HepG2 (cell line): ENCODE measurements around the gene FRMD5. TPM values are rescaled to one million over a fixed set of nuclear protein-coding genes. Genes with fewer than 3 reads are reported as not detected.

Experiments
- ATAC-seq: fragments of 200-7000 bp; cut with Tn5 transposase; 3 replicates; pipeline ENCODE4 v1.9.1; 2020; ENCODE audit warnings: mild to moderate bottlenecking, moderate library complexity
- BruUV-seq: library from RNA; stranded (reverse); fragments of 400-500 nt; replicated peaks from 2 replicates; lab custom pipeline; 2021; lab: Mats Ljungman, UMichigan
- CTCF ChIA-PET: fragments of 300-600 bp; formaldehyde crosslinking; extraction: SDS; loops from one replicate; lab custom pipeline; 2021; ENCODE audit warnings: low total read pairs, inconsistent platforms, low intra/inter-chr PET ratio; lab: Yijun Ruan, JAX
- POLR2A ChIA-PET: fragments of 350-600 bp; sonication (Branson Sonifier 250); formaldehyde crosslinking; loops from one replicate; lab custom pipeline; 2020; ENCODE audit warnings: antibody characterized with exemption, inconsistent platforms; lab: Yijun Ruan, JAX
- DNase-seq: peaks from one replicate; pipeline ENCODE4 v3.0.0-alpha.2; 2015; ENCODE audit warnings: low spot score
- FAIRE-seq: peaks from 3 replicates; lab custom pipeline; 2011; peaks lifted over from hg19 to GRCh38; lab: Jason Lieb, UNC
- H2AFZ ChIP-seq: one replicate; pipeline ENCODE4 v1.6.1; 2011; ENCODE audit warnings: low read length, inconsistent platforms
- H3K27ac ChIP-seq: fragments of 300-600 bp; 3 replicates; pipeline ENCODE4 v1.8.0; 2011; ENCODE audit warnings: mixed run types, mild to moderate bottlenecking, mixed read lengths, low read length, inconsistent platforms; ENCODE audit not compliant: insufficient read depth; ENCODE audit errors: extremely low read length
- H3K27me3 ChIP-seq, 2 experiments: fragments of 200-600 bp in 1 of 2; 2 replicates in 1 of 2; 3 replicates in 1 of 2; pipeline versions ENCODE4 v1.6.0 to v1.8.0; 2011; ENCODE audit warnings: low read length in 2 of 2, mild to moderate bottlenecking in 2 of 2, moderate library complexity in 2 of 2, inconsistent platforms in 1 of 2; ENCODE audit not compliant: insufficient read depth in 2 of 2, control insufficient read depth in 1 of 2
- H3K36me3 ChIP-seq, 2 experiments: fragments of 200-600 bp in 1 of 2; replicated peaks in 1 of 2; 2 replicates in 1 of 2; 3 replicates in 1 of 2; pipeline versions ENCODE4 v1.5.1 to v1.8.0; 2011; ENCODE audit warnings: low read length in 2 of 2, inconsistent platforms in 1 of 2; ENCODE audit not compliant: insufficient read depth in 2 of 2, control insufficient read depth in 1 of 2
- H3K4me1 ChIP-seq: 2 replicates; pipeline ENCODE4 v1.5.1; 2012; ENCODE audit warnings: low read length, inconsistent platforms; ENCODE audit not compliant: insufficient read depth
- H3K4me2 ChIP-seq: 2 replicates; pipeline ENCODE4 v1.6.0; 2011; ENCODE audit warnings: low read depth, low read length, inconsistent platforms
- H3K4me3 ChIP-seq, 3 experiments: fragments of 200-600 bp in 1 of 3; sonication (generic), shearing (Covaris generic) in 1 of 3; replicated peaks in 1 of 3; 2 replicates each; pipeline ENCODE4 v1.5.1; 2011 to 2016; ENCODE audit warnings: low read length in 3 of 3, inconsistent platforms in 2 of 3, low read depth in 2 of 3, mild to moderate bottlenecking in 2 of 3, control low read depth in 1 of 3, mixed read lengths in 1 of 3; ENCODE audit not compliant: insufficient read depth in 1 of 3
- H3K79me2 ChIP-seq: one replicate; pipeline ENCODE4 v1.6.1; 2011; ENCODE audit warnings: low read length, inconsistent platforms; ENCODE audit not compliant: insufficient read depth
- H3K9ac ChIP-seq: 2 replicates; pipeline ENCODE4 v1.6.0; 2011; ENCODE audit warnings: mild to moderate bottlenecking, low read depth, low read length, inconsistent platforms; ENCODE audit not compliant: insufficient read depth
- H3K9me3 ChIP-seq: 2 replicates; pipeline ENCODE4 v1.5.1; 2012; ENCODE audit warnings: mild to moderate bottlenecking, low read length
- H4K20me1 ChIP-seq: 2 replicates; pipeline ENCODE4 v1.6.0; 2011; ENCODE audit warnings: inconsistent platforms, mild to moderate bottlenecking, low read length, moderate library complexity; ENCODE audit not compliant: insufficient read depth
- RFX1 ChIP-seq: fragments of 450-650 bp; IDR thresholded peaks from 2 replicates; pipeline ENCODE4 v1.6.1; 2017
- RNF2 ChIP-seq: fragments of 450-650 bp; conservative IDR thresholded peaks from 2 replicates; pipeline ENCODE4 v1.6.1; 2016; ENCODE audit warnings: low read depth
- ZBTB1 ChIP-seq: sonication (generic); formaldehyde crosslinking; IDR thresholded peaks from 2 replicates; pipeline ENCODE4 v1.4.0; 2020; ENCODE audit warnings: missing genetic modification reagents, borderline replicate concordance
- ZFP36L2 ChIP-seq: sonication (generic); formaldehyde crosslinking; IDR thresholded peaks from 2 replicates; pipeline ENCODE4 v1.4.0; 2020; ENCODE audit warnings: missing genetic modification reagents
- ZNF24 ChIP-seq: fragments of 450-650 bp; IDR thresholded peaks from 2 replicates; pipeline ENCODE4 v1.6.1; 2017; ENCODE audit warnings: antibody characterized with exemption, mild to moderate bottlenecking
- ZNF264 ChIP-seq: sonication (generic); formaldehyde crosslinking; IDR thresholded peaks from 2 replicates; pipeline ENCODE4 v1.4.0; 2020; ENCODE audit warnings: missing genetic modification reagents
- ZNF549 ChIP-seq: sonication (generic); formaldehyde crosslinking; IDR thresholded peaks from 2 replicates; pipeline ENCODE4 v1.5.0; 2020; ENCODE audit warnings: missing genetic modification reagents
- ZNF776 ChIP-seq: sonication (generic); formaldehyde crosslinking; IDR thresholded peaks from 2 replicates; pipeline ENCODE4 v1.4.0; 2020; ENCODE audit warnings: mild to moderate bottlenecking, missing genetic modification reagents
- WGBS: methylation state at CpG from one replicate; pipeline ENCODE4 v1.1.6; 2017; ENCODE audit warnings: low lambda C conversion rate; 5-methylcytosine and 5-hydroxymethylcytosine counted together
- in situ Hi-C: cut with HindIII; loops from 2 replicates; pipeline ENCODE4 v1.10.0; 2017; ENCODE audit warnings: low pct_unique_long_range_greater_than_20kb; ENCODE audit not compliant: extremely low pct_ligation_motif_present
- intact Hi-C: fragments of 100-400 bp; cut with micrococcal nuclease; formaldehyde crosslinking; loops from one replicate; pipeline ENCODE4 v1.10.0; 2022; ENCODE audit not compliant: unreplicated experiment
- polyA plus RNA-seq, 8 experiments: library from polyadenylated mRNA; depleted of rRNA in 3 of 8; stranded (reverse) in 7 of 8; unstranded in 1 of 8; fragments of >200 nt; fragmentation: Illumina TruSeq in 4 of 8; extraction: Trizol in 4 of 8; gene quantifications; 2 replicates each; pipeline versions ENCODE4 v1.2.1 to v1.2.3, GENCODE V29; 2011 to 2016; ENCODE audit warnings: low read depth in 4 of 8, missing spikeins in 1 of 8, mixed read lengths in 1 of 8; ENCODE audit not compliant: insufficient read depth in 1 of 8
- total RNA-seq, 5 experiments: library from RNA; depleted of rRNA; stranded (reverse); fragments of >200 nt; fragmentation: Illumina TruSeq; extraction: Trizol; gene quantifications; 2 replicates each; pipeline ENCODE4 v1.2.3, GENCODE V29; 2016; ENCODE audit warnings: low read depth in 1 of 5
- TF ChIP-seq, protein P1 (sequence below): sonication (generic); IDR thresholded peaks from 2 replicates; pipeline ENCODE4 v1.6.1; 2016; ENCODE audit warnings: low read depth, borderline replicate concordance
- TF ChIP-seq, protein P2 (sequence below): sonication (generic); formaldehyde crosslinking; IDR thresholded peaks from 2 replicates; pipeline ENCODE4 v1.9.0; 2022; ENCODE audit warnings: low read depth, missing genetic modification reagents
- TF ChIP-seq, protein P3 (sequence below): sonication (generic); formaldehyde crosslinking; conservative IDR thresholded peaks from 2 replicates; pipeline ENCODE4 v1.8.1; 2023; ENCODE audit warnings: missing genetic modification reagents

Gene FRMD5
- total and polyA plus RNA-seq, 2 of the 13 experiments (the other 11 are each of a cell fraction or from before 2014, with no cell fraction given): 0.93 to 1.5 TPM

DNA sequence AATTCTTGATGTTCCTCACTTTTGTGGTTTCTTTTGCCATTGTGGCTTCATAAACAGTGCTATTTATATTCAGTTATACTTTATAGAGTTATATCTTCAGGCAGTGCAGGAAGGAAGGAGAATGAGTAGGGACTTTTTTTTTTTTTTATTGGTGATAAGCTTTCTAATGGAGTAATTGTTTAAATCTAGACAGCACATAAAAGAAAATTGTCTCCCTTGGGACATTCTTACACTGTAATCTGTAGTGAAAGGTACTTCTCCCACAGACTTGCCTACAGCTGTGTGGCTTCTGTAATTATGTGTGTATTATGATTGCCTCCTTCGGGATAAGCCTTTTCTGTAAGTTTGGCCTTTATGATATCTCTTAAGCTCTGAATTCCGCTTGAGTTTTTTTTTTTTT, 326.7 kb downstream of the FRMD5 start:
- H3K4me3 ChIP-seq: no peak overlapping the region
- intact Hi-C loops: no loop called here
- 72% methylated on average over 2 of the region's 2 CpGs for WGBS
- no peak overlapping the region for H3K27ac ChIP-seq
- H3K36me3 ChIP-seq: no peaks in the 10 kb centered on the region
- FAIRE-seq: no peak
- in situ Hi-C loops: no loop called here
- no peaks in the 10 kb centered on the region for H3K27me3 ChIP-seq
- ChIA-PET CTCF (no interaction called here), POLR2A (no interaction called here)
- no peak overlapping the region for H3K9ac ChIP-seq
- BruUV-seq: no TSS peak
- H3K79me2 ChIP-seq: no peaks in the 10 kb centered on the region
- no peak for ATAC-seq
- no peak for DNase-seq
- no peaks in the 10 kb centered on the region for H4K20me1 ChIP-seq
- no peak overlapping the region for H3K4me2 ChIP-seq
- TF ChIP-seq ZNF776 (CRISPR knock-in tag): no peak
- TF ChIP-seq RFX1: no peak
- TF ChIP-seq RNF2: no peak
- no peak for TF ChIP-seq ZNF549
- no peak for TF ChIP-seq ZNF264 (CRISPR knock-in tag)
- TF ChIP-seq, protein P1, sequence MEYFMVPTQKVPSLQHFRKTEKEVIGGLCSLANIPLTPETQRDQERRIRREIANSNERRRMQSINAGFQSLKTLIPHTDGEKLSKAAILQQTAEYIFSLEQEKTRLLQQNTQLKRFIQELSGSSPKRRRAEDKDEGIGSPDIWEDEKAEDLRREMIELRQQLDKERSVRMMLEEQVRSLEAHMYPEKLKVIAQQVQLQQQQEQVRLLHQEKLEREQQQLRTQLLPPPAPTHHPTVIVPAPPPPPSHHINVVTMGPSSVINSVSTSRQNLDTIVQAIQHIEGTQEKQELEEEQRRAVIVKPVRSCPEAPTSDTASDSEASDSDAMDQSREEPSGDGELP: no peak
- TF ChIP-seq, protein P2, sequence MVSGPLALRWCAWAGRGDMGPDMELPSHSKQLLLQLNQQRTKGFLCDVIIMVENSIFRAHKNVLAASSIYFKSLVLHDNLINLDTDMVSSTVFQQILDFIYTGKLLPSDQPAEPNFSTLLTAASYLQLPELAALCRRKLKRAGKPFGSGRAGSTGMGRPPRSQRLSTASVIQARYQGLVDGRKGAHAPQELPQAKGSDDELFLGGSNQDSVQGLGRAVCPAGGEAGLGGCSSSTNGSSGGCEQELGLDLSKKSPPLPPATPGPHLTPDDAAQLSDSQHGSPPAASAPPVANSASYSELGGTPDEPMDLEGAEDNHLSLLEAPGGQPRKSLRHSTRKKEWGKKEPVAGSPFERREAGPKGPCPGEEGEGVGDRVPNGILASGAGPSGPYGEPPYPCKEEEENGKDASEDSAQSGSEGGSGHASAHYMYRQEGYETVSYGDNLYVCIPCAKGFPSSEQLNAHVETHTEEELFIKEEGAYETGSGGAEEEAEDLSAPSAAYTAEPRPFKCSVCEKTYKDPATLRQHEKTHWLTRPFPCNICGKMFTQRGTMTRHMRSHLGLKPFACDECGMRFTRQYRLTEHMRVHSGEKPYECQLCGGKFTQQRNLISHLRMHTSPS: no peak
- TF ChIP-seq ZBTB1: no peak
- TF ChIP-seq ZFP36L2 (CRISPR knock-in tag): no peak
- TF ChIP-seq ZNF24: no peak
- TF ChIP-seq, protein P3, sequence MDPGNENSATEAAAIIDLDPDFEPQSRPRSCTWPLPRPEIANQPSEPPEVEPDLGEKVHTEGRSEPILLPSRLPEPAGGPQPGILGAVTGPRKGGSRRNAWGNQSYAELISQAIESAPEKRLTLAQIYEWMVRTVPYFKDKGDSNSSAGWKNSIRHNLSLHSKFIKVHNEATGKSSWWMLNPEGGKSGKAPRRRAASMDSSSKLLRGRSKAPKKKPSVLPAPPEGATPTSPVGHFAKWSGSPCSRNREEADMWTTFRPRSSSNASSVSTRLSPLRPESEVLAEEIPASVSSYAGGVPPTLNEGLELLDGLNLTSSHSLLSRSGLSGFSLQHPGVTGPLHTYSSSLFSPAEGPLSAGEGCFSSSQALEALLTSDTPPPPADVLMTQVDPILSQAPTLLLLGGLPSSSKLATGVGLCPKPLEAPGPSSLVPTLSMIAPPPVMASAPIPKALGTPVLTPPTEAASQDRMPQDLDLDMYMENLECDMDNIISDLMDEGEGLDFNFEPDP (CRISPR knock-in tag): no peak
- H3K9me3 ChIP-seq: no peaks in the 10 kb centered on the region
- no peak overlapping the region for H2AFZ ChIP-seq
- H3K4me1 ChIP-seq: no peaks in the 10 kb centered on the region
